ENCODE results near the gene CCDC85A. TPM values are rescaled to one million over a fixed set of nuclear protein-coding genes. Genes with fewer than 3 reads are reported as not detected.

The CCDC85A gene
- total RNA-seq, 4 donors from 2014 or later = 2.7 to 3.7 (median 3.6) TPM

- WGBS, 2 donors = 49 to 53% methylated on average over 3 of the region's 3 CpGs
- DNase-seq (ENCODE audit: low spot score in 2 of 2) = no peak
- intact Hi-C loops (cut with DNase I; ENCODE audit: low total_unique reads) = no loop called here
- no peak for TF ChIP-seq POLR2A (IDR thresholded peaks at IDR 0.05)
- TF ChIP-seq CTCF (IDR thresholded peaks at IDR 0.05) = no peak
- H3K4me3 ChIP-seq (ENCODE audit: low read depth, poor library complexity, severe bottlenecking) = no peak overlapping the region
Measured at GRCh38 chr2:56222481-56222880, 38.7 kb downstream of the CCDC85A start.

- intact Hi-C loops (cut with DNase I; ENCODE audit: low total_unique reads) = no loop called here
- DNase-seq (ENCODE audit: low spot score in 2 of 2) = no peak
- no peak overlapping the region for H3K4me3 ChIP-seq (ENCODE audit: low read depth, poor library complexity, severe bottlenecking)
- TF ChIP-seq CTCF (IDR thresholded peaks at IDR 0.05) (no peak), POLR2A (IDR thresholded peaks at IDR 0.05) (no peak)
- 80 to 92% methylated on average over 1 of the region's 1 CpG for WGBS, 2 donors
Measured at GRCh38 chr2:56224316-56224715, 40.5 kb downstream of the CCDC85A start.

DNA sequence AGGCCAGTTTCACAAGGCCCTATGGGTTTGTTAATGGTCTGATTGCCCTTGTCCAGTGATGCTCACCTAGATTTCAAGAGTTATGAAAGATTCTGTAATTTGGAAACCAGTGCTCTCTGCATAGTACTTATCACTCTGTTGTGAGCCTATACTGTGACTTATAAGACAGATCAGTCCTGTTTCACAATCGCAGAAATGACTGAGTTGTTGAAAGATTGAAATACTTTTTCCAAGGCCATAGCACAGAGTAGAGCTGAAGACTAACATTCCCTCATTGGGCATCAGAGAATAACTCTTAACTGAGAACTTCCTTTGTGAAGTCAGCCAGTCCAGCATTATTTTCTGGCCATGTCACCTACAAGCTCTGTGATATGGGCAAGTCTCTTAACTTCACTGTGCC is 44.0 kb downstream of the CCDC85A start:
- TF ChIP-seq POLR2A (IDR thresholded peaks at IDR 0.05) (no peak), CTCF (IDR thresholded peaks at IDR 0.05) (no peak)
- WGBS, 2 donors = 92 to 100% methylated on average over 1 of the region's 1 CpG
- intact Hi-C loops (cut with DNase I; ENCODE audit: low total_unique reads) = no loop called here
- DNase-seq (ENCODE audit: low spot score in 2 of 2) = no peak
- no peak overlapping the region for H3K4me3 ChIP-seq (ENCODE audit: low read depth, poor library complexity, severe bottlenecking)

DNA sequence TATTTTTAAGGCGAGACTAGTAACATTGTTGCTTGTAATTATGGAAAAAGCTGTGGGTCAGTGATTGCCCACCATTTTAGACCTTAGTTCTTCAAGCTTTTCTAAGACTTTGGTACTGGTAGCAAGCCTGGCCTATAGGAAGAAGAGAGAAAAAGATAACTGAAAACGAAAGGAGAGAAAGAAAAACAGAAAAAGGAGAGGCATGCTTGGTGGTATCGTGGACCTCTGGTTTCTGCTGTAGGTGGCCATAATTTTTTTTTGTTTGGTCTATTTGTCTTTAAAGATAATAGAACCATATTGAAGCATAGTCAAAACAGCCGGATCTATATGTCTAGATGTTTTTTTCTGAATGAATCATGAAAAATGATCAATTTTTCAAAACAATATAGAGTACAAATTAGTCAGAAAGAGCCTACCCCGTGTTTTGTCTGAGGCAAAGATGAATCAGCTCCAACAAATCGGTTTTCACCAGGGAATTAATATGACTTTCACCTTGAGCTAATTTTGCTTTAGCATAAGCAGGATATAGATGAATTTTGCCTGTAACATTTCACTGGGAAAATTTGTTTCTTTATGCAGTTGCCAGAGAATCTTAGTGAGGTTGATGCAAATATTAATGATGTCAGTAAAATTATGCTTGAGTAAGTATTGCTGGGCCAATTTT is 45.7 kb downstream of the CCDC85A start:
- intact Hi-C loops (cut with DNase I; ENCODE audit: low total_unique reads) = no loop called here
- WGBS, 2 donors = 80 to 83% methylated on average over 6 of the region's 6 CpGs
- no peak for DNase-seq (ENCODE audit: low spot score in 2 of 2)
- TF ChIP-seq POLR2A (IDR thresholded peaks at IDR 0.05) (no peak), CTCF (IDR thresholded peaks at IDR 0.05) (no peak)
- no peak overlapping the region for H3K4me3 ChIP-seq (ENCODE audit: low read depth, poor library complexity, severe bottlenecking)

GRCh38 chr2:56230156-56230555 is 46.4 kb downstream of the CCDC85A start:
- intact Hi-C loops (cut with DNase I; ENCODE audit: low total_unique reads) = no loop called here
- TF ChIP-seq CTCF (IDR thresholded peaks at IDR 0.05) (no peak), POLR2A (IDR thresholded peaks at IDR 0.05) (no peak)
- WGBS, 2 donors = 52 to 59% methylated on average over 2 of the region's 2 CpGs
- no peak for DNase-seq (ENCODE audit: low spot score in 2 of 2)
- no peak overlapping the region for H3K4me3 ChIP-seq (ENCODE audit: low read depth, poor library complexity, severe bottlenecking)

DNA sequence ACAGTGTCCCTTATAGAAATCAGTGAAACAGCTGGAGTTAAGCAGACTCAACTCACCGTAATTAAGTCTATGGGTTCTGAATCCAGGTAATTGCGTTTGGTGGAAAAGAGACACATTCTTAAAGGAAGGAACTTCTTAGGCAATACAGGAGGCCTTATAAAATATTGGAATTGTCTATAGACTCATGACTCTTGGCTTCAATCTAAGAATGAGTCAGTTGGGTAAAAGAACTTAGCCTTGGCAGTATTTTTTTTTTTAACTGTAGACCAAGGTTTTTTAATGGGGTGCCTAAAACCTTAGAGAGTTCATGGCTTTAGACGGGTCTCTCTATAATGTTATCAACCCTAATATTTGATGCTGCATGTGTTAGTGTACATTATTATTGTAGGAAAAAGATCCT is 47.6 kb downstream of the CCDC85A start:
- intact Hi-C loops (cut with DNase I; ENCODE audit: low total_unique reads) = no loop called here
- DNase-seq (ENCODE audit: low spot score in 2 of 2) = no peak
- 88 to 91% methylated on average over 3 of the region's 3 CpGs for WGBS, 2 donors
- TF ChIP-seq POLR2A (IDR thresholded peaks at IDR 0.05) = no peak
- no peak for TF ChIP-seq CTCF (IDR thresholded peaks at IDR 0.05)
- H3K4me3 ChIP-seq (ENCODE audit: low read depth, poor library complexity, severe bottlenecking) = no peak overlapping the region

All from lower leg skin (tissue), 4 donors.